Measurements from ENCODE around the gene SPRR4. TPM values are rescaled to one million over a fixed set of nuclear protein-coding genes. Genes with fewer than 3 reads are reported as not detected.
"Not testable (repeated sequence)": the region's sequence is repeated elsewhere in the genome, so short reads cannot be mapped to it uniquely, and the experiment has no call there.

SPRR4 gene
- total and polyA plus RNA-seq, 11 donors, result not detected

- WGBS, 4 donors, result 81 to 88% (median 84%) methylated on average over 1 of the region's 1 CpG
- no peaks in the 10 kb centered on the region for H3K4me1 ChIP-seq
- intact Hi-C loops (cut with DNase I), result no loop called here
- H3K36me3 ChIP-seq, result no peaks in the 10 kb centered on the region
- no peak for TF ChIP-seq POLR2A (IDR thresholded peaks at IDR 0.05)
- ATAC-seq (no peak), DNase-seq (no peak)
- H3K27ac ChIP-seq, result no peak overlapping the region
- H3K27me3 ChIP-seq, result peaks cover 0 to 6% (median 0%) of the 10 kb centered on the region in 9 donors
- H3K9me3 ChIP-seq, result peaks cover 0 to 4% (median 0%) of the 10 kb centered on the region in 12 donors
- H3K4me3 ChIP-seq, result no peak overlapping the region
Measured at GRCh38 chr1:153000294-153000693, 29.8 kb downstream of the SPRR4 start.

DNA sequence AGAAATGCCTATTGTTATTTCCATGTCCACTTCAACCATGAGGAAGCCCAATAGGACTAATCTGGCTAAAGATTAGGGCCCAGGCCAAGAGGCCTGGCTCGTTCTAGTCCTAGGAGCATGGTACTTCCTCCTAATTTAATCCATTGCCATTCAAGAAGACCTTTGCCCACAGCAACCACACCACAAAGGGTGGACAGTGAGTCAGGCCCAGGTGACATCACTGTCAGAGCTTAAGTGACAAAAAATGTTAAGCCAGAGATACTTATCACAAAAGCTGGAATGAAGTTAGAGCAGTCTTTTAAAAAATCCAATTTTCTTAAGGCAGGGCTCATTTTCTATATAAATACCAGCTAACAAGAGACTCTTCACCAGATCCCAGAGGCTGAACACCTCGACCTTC is 30.9 kb downstream of the SPRR4 start, which contains the start of gene SPRR3:
SPRR3 (plus strand) TSS at position 368 of the 400 bp plus-strand sequence. CDS start 1,272 bp downstream, outside the sequence.
- WGBS, 4 donors, result 31 to 56% (median 50%) methylated on average over 2 of the region's 2 CpGs
- no peaks in the 10 kb centered on the region for H3K9me3 ChIP-seq
- no peaks in the 10 kb centered on the region for H3K36me3 ChIP-seq
- H3K4me1 ChIP-seq, result no peaks in the 10 kb centered on the region
- TF ChIP-seq CTCF (IDR thresholded peaks at IDR 0.05) (no peak), POLR2A (IDR thresholded peaks at IDR 0.05) (no peak)
- peaks cover 0 to 6% (median 0%) of the 10 kb centered on the region in 9 donors for H3K27me3 ChIP-seq
- no peak for ATAC-seq
- no peak within 1 kb of the TSS for H3K27ac ChIP-seq
- H3K4me3 ChIP-seq, result no peak within 1 kb of the TSS
- DNase-seq, result no peak
- intact Hi-C loops (cut with DNase I), result no loop called here

DNA sequence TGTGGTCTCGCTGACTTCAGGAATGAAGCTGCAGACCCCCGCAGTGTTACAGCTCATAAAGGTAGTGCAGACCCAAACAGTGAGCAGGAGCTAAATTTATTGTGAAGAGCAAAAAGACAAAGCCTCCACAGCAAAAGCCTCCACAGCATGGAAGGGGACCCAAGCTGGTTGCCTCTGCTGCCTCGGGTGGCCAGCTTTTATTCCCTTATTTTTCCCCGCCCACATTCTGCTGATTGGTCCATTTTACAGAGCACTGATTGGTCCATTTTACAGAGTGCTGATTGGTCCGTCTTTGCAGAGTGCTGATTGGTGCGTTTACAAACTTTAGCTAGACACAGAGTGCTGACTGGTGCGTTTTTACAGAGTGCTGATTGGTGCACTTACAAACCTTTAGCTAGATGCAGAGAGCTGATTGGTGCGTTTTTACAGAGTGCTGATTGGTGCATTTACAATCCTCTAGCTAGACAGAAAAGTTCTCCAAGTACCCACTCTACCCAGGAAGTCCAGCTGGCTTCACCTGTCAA is 40.8 kb downstream of the SPRR4 start:
- H3K4me1 ChIP-seq; H3K9me3 ChIP-seq; DNase-seq; H3K27ac ChIP-seq; H3K36me3 ChIP-seq; ATAC-seq; H3K27me3 ChIP-seq; intact Hi-C loops (cut with DNase I); H3K4me3 ChIP-seq: not testable (repeated sequence)
- 77 to 79% (median 78%) methylated on average over 8 of the region's 8 CpGs for WGBS, 4 donors

- ATAC-seq; intact Hi-C loops (cut with DNase I); H3K9me3 ChIP-seq; H3K4me1 ChIP-seq; H3K4me3 ChIP-seq; H3K27ac ChIP-seq; DNase-seq; H3K27me3 ChIP-seq; H3K36me3 ChIP-seq: not testable (repeated sequence)
- 3 to 11% (median 7%) methylated on average over 2 of the region's 2 CpGs for WGBS, 4 donors
Measured at GRCh38 chr1:153021829-153022228, 51.4 kb downstream of the SPRR4 start.

Other genes with a start within 250 kb of the SPRR4 start
- gene KPRP, start 212.6 kb upstream of the SPRR4 start, total RNA-seq, result not detected
- gene KPRP, start 212.6 kb upstream of the SPRR4 start, polyA plus RNA-seq, result not detected
- not detected for gene LCE1F, start 195.5 kb upstream of the SPRR4 start, total RNA-seq
- gene LCE1F, start 195.5 kb upstream of the SPRR4 start, polyA plus RNA-seq, result not detected
- not detected for gene LCE1E, start 184.4 kb upstream of the SPRR4 start, total RNA-seq
- not detected for gene LCE1E, start 184.4 kb upstream of the SPRR4 start, polyA plus RNA-seq
- gene LCE1D, start 173.9 kb upstream of the SPRR4 start, total RNA-seq, result not detected
- not detected for gene LCE1D, start 173.9 kb upstream of the SPRR4 start, polyA plus RNA-seq
- not detected for gene LCE1C, start 164.0 kb upstream of the SPRR4 start, total RNA-seq
- not detected for gene LCE1C, start 164.0 kb upstream of the SPRR4 start, polyA plus RNA-seq
- gene LCE1B, start 158.7 kb upstream of the SPRR4 start, total RNA-seq, result not detected
- not detected for gene LCE1B, start 158.7 kb upstream of the SPRR4 start, polyA plus RNA-seq
- not detected for gene LCE1A, start 143.2 kb upstream of the SPRR4 start, total RNA-seq
- not detected for gene LCE1A, start 143.2 kb upstream of the SPRR4 start, polyA plus RNA-seq
- gene LCE6A, start 127.8 kb upstream of the SPRR4 start, total RNA-seq, result not detected
- gene LCE6A, start 127.8 kb upstream of the SPRR4 start, polyA plus RNA-seq, result not detected
- not detected for gene LCE7A, start 110.7 kb upstream of the SPRR4 start, total RNA-seq
- not detected for gene LCE7A, start 110.7 kb upstream of the SPRR4 start, polyA plus RNA-seq
- gene SMCP, start 92.3 kb upstream of the SPRR4 start, total RNA-seq, result not detected
- gene SMCP, start 92.3 kb upstream of the SPRR4 start, polyA plus RNA-seq, result not detected
- gene IVL, start 62.1 kb upstream of the SPRR4 start, total RNA-seq, result not detected
- gene IVL, start 62.1 kb upstream of the SPRR4 start, polyA plus RNA-seq, result under 1 TPM in 1 of 2 donors, not detected in 1; 0.03 TPM
- not detected for gene SPRR5, start 23.4 kb upstream of the SPRR4 start, total RNA-seq
- not detected for gene SPRR5, start 23.4 kb upstream of the SPRR4 start, polyA plus RNA-seq
- gene SPRR1A, start 13.4 kb downstream of the SPRR4 start, total RNA-seq, result not detected
- gene SPRR1A, start 13.4 kb downstream of the SPRR4 start, polyA plus RNA-seq, result not detected
- not detected for gene SPRR3, start 31.1 kb downstream of the SPRR4 start, total RNA-seq
- gene SPRR3, start 31.1 kb downstream of the SPRR4 start, polyA plus RNA-seq, result 1 to 10 TPM in 1 of 2 donors, not detected in 1; 1.2 TPM
- gene SPRR1B, start 60.6 kb downstream of the SPRR4 start, total RNA-seq, result not detected
- gene SPRR1B, start 60.6 kb downstream of the SPRR4 start, polyA plus RNA-seq, result not detected
- gene SPRR2D, start 70.5 kb downstream of the SPRR4 start, total RNA-seq, result not detected
- gene SPRR2D, start 70.5 kb downstream of the SPRR4 start, polyA plus RNA-seq, result under 1 TPM in 1 of 2 donors, not detected in 1; 0.12 TPM
- gene SPRR2A, start 86.9 kb downstream of the SPRR4 start, total RNA-seq, result not detected
- gene SPRR2A, start 86.9 kb downstream of the SPRR4 start, polyA plus RNA-seq, result under 1 TPM in 1 of 2 donors, not detected in 1; 0.32 TPM
- not detected for gene SPRR2B, start 101.0 kb downstream of the SPRR4 start, total RNA-seq
- gene SPRR2B, start 101.0 kb downstream of the SPRR4 start, polyA plus RNA-seq, result not detected
- not detected for gene SPRR2E, start 123.9 kb downstream of the SPRR4 start, total RNA-seq
- under 1 TPM in 1 of 2 donors, not detected in 1; 0.12 TPM for gene SPRR2E, start 123.9 kb downstream of the SPRR4 start, polyA plus RNA-seq
- 1 to 10 TPM in 1 of 9 donors, not detected in 8; 5.5 TPM for gene SPRR2F, start 142.9 kb downstream of the SPRR4 start, total RNA-seq
- not detected for gene SPRR2F, start 142.9 kb downstream of the SPRR4 start, polyA plus RNA-seq
- gene SPRR2G, start 180.2 kb downstream of the SPRR4 start, total RNA-seq, result not detected
- not detected for gene SPRR2G, start 180.2 kb downstream of the SPRR4 start, polyA plus RNA-seq
- gene LELP1, start 232.8 kb downstream of the SPRR4 start, total RNA-seq, result not detected
- not detected for gene LELP1, start 232.8 kb downstream of the SPRR4 start, polyA plus RNA-seq
- gene PRR9, start 246.9 kb downstream of the SPRR4 start, total RNA-seq, result 1 to 10 TPM in 1 of 9 donors, not detected in 8; 1.1 TPM
- gene PRR9, start 246.9 kb downstream of the SPRR4 start, polyA plus RNA-seq, result not detected